NCI-H2029 treated with DMSO at 0.1 percent for 48 hours (cell line): ENCODE data around the gene ARHGAP28.
"Not testable (repeated sequence)": the region's sequence is repeated elsewhere in the genome, so short reads cannot be mapped to it uniquely, and the experiment has no call there.

Experiments
- DNase-seq: peaks from one replicate; lab custom pipeline; 2025; lab: John Stamatoyannopoulos, UW

The ARHGAP28 gene

GRCh38 chr18:6928359-6928758 lies 198.8 kb downstream of the ARHGAP28 start:
- no peak for DNase-seq

- no peak for DNase-seq
Measured at GRCh38 chr18:6929370-6930102, 200.0 kb downstream of the ARHGAP28 start.

GRCh38 chr18:6934859-6935258 lies 205.3 kb downstream of the ARHGAP28 start:
- no peak for DNase-seq

GRCh38 chr18:6938003-6938402 lies 208.5 kb downstream of the ARHGAP28 start:
- no peak for DNase-seq

- DNase-seq = not testable (repeated sequence)
Measured at GRCh38 chr18:6938403-6938802, 208.9 kb downstream of the ARHGAP28 start.

- no peak for DNase-seq
Measured at GRCh38 chr18:6939972-6940371, 210.5 kb downstream of the ARHGAP28 start.

GRCh38 chr18:6940451-6940850 lies 210.9 kb downstream of the ARHGAP28 start:
- no peak for DNase-seq

GRCh38 chr18:6941996-6942395 lies 212.5 kb downstream of the ARHGAP28 start:
- no peak for DNase-seq

GRCh38 chr18:6942742-6943141 lies 213.2 kb downstream of the ARHGAP28 start:
- DNase-seq = no peak

- DNase-seq = peak; percentile 61
Measured at GRCh38 chr18:6943143-6943542, 213.6 kb downstream of the ARHGAP28 start.

GRCh38 chr18:6947338-6948030 lies 218.0 kb downstream of the ARHGAP28 start:
- no peak for DNase-seq

- DNase-seq = no peak
Measured at GRCh38 chr18:6948281-6949055, 219.0 kb downstream of the ARHGAP28 start.

- no peak for DNase-seq
Measured at GRCh38 chr18:6949800-6950586, 220.5 kb downstream of the ARHGAP28 start.

GRCh38 chr18:6950641-6951040 lies 221.1 kb downstream of the ARHGAP28 start:
- DNase-seq = no peak

GRCh38 chr18:6951336-6952090 lies 222.0 kb downstream of the ARHGAP28 start:
- DNase-seq = no peak

GRCh38 chr18:6954501-6954900 lies 225.0 kb downstream of the ARHGAP28 start:
- DNase-seq = no peak

GRCh38 chr18:6955304-6955703 lies 225.8 kb downstream of the ARHGAP28 start:
- no peak for DNase-seq

GRCh38 chr18:6956495-6956894 lies 227.0 kb downstream of the ARHGAP28 start:
- no peak for DNase-seq

GRCh38 chr18:6956999-6957398 lies 227.5 kb downstream of the ARHGAP28 start:
- DNase-seq = no peak

GRCh38 chr18:6959110-6959509 lies 229.6 kb downstream of the ARHGAP28 start:
- DNase-seq = no peak

- DNase-seq = no peak
Measured at GRCh38 chr18:6960124-6960523, 230.6 kb downstream of the ARHGAP28 start.
